Activated CD8-positive, alpha-beta memory T cell treated with anti-CD3 and anti-CD28 coated beads for 48 hours (primary cell): ENCODE data around the gene ATP6V0C.
"Not testable (repeated sequence)": the region's sequence is repeated elsewhere in the genome, so short reads cannot be mapped to it uniquely, and the experiment has no call there.

Experiments
- DNase-seq, 3 experiments: peaks; one replicate each; pipeline ENCODE4 v3.0.0-alpha.2; 2020; ENCODE audit warnings: low read depth in 2 of 3, low spot score in 2 of 3

ATP6V0C gene

DNA sequence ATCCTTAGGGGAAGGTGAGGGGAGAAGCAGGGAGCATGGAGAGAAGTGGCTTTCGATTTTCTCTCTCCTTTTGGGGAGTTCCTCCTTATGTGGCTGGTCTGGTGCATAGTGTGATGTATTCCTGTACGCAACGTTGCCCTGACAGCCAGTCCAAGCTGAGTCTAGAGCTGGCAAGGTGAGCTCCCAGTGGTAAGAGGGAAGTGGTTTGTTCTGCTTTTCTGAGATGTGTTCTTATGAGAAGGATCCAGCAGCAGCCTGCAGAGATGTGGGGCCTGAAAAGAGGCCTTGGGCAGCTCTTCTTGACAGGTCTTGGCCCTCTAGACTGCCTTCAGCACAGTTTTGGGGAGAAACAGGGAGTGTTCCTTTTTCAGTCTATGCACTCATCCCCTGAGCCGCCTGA, 27.2 kb downstream of the ATP6V0C start:
- DNase-seq: not testable (repeated sequence)

GRCh38 chr16:2541409-2541808, 27.7 kb downstream of the ATP6V0C start:
- not testable (repeated sequence) for DNase-seq

GRCh38 chr16:2543771-2544170, 30.0 kb downstream of the ATP6V0C start:
- not testable (repeated sequence) for DNase-seq

DNA sequence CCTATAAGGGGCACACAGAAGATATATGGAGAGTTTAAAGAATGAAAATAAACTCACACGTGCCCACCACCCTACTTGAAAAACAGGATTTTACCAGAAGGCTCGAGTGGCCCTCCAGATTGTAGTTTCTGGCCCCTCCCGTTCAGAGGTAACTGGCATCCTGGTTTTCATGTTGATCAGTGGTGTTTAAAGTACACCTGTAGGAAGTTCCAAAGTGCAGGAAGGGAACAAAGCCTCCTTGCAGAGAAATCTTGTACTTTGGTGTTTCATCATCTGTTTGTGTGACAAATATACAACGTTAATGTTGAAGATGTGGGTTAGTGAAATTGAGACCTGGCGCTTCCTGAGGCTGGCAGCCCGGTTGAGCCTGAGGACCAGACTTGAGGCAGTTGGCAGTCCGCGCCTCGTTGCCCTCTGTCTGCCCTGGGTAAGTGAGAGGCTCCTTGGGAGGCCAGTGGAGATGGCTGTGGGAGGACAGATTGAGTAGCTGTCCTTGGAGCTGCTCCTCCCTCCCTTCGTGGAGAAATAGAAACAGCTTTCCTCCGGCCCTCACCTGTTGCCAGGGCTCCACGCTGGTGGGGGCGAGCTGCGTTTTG, 36.6 kb downstream of the ATP6V0C start:
- DNase-seq: not testable (repeated sequence)

GRCh38 chr16:2551420-2551889, 37.7 kb downstream of the ATP6V0C start:
- not testable (repeated sequence) for DNase-seq

- DNase-seq: not testable (repeated sequence)
These were observed 41.1 kb downstream of the ATP6V0C start for GRCh38 chr16:2554709-2555425.

- not testable (repeated sequence) for DNase-seq
These were observed 43.4 kb downstream of the ATP6V0C start for GRCh38 chr16:2557150-2557549.

GRCh38 chr16:2560131-2560797, 46.5 kb downstream of the ATP6V0C start:
- DNase-seq: not testable (repeated sequence)

DNA sequence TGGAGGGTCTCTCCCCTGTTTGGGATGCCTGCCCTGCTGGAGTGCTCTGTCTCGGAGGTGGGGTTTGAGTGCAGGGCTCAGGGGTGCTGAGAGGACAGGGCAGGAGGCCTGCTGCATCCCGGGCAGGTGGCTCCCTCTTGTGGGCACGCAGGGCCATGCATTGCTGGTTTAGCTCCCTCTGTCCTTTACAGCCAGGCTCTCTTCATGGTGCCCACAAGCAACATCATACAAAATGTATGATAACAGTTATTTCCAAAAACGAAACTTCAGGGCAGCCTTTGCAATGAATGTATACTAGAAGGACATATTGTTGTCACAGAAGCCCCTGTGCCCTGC, 47.0 kb downstream of the ATP6V0C start:
- peak in 1 of 3 experiments; percentile 42 for DNase-seq

DNA sequence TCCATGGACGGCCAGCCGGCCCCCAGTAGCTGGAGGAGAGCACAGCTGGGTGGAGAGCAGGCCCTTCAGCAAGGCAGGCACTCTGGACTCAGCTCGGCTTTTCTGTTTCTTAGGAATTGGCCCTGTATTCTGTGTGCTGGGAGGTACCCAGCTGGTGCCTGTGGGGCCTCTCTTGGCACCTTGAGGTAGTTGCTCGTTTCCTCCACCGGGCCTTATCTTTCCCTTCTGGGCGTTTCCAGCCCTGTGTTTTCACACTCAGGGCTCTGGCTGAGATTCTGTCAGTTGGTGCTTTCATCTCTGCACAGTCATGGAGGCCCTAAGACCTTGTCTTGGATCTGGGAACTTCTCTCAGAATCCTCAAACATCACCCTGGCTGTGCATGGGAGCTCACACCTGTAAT, 53.8 kb downstream of the ATP6V0C start:
- not testable (repeated sequence) for DNase-seq

- DNase-seq: not testable (repeated sequence)
These were observed 54.8 kb downstream of the ATP6V0C start for GRCh38 chr16:2568573-2568972.
